ENCODE measurements around the gene TAC4. TPM values are rescaled to one million over a fixed set of nuclear protein-coding genes. Genes with fewer than 3 reads are reported as not detected.
A peak's percentile ranks its signal among the peaks of the same experiment; 100 is the strongest.

Gene TAC4
- total RNA-seq, 2 donors from 2014 or later: 1.5 to 3.2 TPM

GRCh38 chr17:49886036-49886435 is 38.2 kb upstream of the TAC4 start:
- Histone ChIP-seq H3K27ac (ENCODE audit: low read depth, low read length) (no peak overlapping the region), H3K4me1 (ENCODE audit: control insufficient read depth, insufficient read depth, low read length) (no peaks in the 10 kb centered on the region), H3K9me3 (ENCODE audit: control insufficient read depth, low read length) (no peaks in the 10 kb centered on the region), H3K36me3 (ENCODE audit: control insufficient read depth, insufficient read depth, low read length) (no peaks in the 10 kb centered on the region), H3K4me3 (ENCODE audit: low read length) (no peak overlapping the region), H3K27me3 (ENCODE audit: control insufficient read depth, insufficient read depth, low read length, poor library complexity, severe bottlenecking) (peaks cover 7% of the 10 kb centered on the region), H3K9ac (ENCODE audit: extremely low read depth, low read length, poor library complexity, severe bottlenecking) (no peak overlapping the region)
- Mint-ChIP-seq H3K9me3 (no peaks in the 10 kb centered on the region), H3K4me3 (no peak overlapping the region), H3K4me1 (peaks cover 7% of the 10 kb centered on the region), H3K27ac (no peak overlapping the region), H3K27me3 (ENCODE audit: insufficient read depth) (peaks cover 43% of the 10 kb centered on the region), H3K36me3 (ENCODE audit: low read depth) (no peaks in the 10 kb centered on the region)
- TF ChIP-seq, protein P1, sequence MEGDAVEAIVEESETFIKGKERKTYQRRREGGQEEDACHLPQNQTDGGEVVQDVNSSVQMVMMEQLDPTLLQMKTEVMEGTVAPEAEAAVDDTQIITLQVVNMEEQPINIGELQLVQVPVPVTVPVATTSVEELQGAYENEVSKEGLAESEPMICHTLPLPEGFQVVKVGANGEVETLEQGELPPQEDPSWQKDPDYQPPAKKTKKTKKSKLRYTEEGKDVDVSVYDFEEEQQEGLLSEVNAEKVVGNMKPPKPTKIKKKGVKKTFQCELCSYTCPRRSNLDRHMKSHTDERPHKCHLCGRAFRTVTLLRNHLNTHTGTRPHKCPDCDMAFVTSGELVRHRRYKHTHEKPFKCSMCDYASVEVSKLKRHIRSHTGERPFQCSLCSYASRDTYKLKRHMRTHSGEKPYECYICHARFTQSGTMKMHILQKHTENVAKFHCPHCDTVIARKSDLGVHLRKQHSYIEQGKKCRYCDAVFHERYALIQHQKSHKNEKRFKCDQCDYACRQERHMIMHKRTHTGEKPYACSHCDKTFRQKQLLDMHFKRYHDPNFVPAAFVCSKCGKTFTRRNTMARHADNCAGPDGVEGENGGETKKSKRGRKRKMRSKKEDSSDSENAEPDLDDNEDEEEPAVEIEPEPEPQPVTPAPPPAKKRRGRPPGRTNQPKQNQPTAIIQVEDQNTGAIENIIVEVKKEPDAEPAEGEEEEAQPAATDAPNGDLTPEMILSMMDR (conservative IDR thresholded peaks at IDR 0.05): no peak
- no peak for DNase-seq
- 85 to 100% methylated on average over 4 to 5 of the region's 5 CpGs for WGBS, 2 experiments (ENCODE audit: insufficient coverage in 1 of 2, insufficient read length in 1 of 2)

GRCh38 chr17:49882434-49882833 is 34.6 kb upstream of the TAC4 start:
- Histone ChIP-seq H3K9me3 (ENCODE audit: control insufficient read depth, low read length) (no peaks in the 10 kb centered on the region), H3K9ac (ENCODE audit: extremely low read depth, low read length, poor library complexity, severe bottlenecking) (no peak overlapping the region), H3K27me3 (ENCODE audit: control insufficient read depth, insufficient read depth, low read length, poor library complexity, severe bottlenecking) (peaks cover 11% of the 10 kb centered on the region), H3K36me3 (ENCODE audit: control insufficient read depth, insufficient read depth, low read length) (no peaks in the 10 kb centered on the region), H3K4me1 (ENCODE audit: control insufficient read depth, insufficient read depth, low read length) (peaks cover 4% of the 10 kb centered on the region), H3K4me3 (ENCODE audit: low read length) (no peak overlapping the region), H3K27ac (ENCODE audit: low read depth, low read length) (no peak overlapping the region)
- H3K9me3 Mint-ChIP-seq: no peaks in the 10 kb centered on the region
- no peaks in the 10 kb centered on the region for H3K36me3 Mint-ChIP-seq (ENCODE audit: low read depth)
- H3K4me1 Mint-ChIP-seq: peaks cover 25% of the 10 kb centered on the region
- H3K4me3 Mint-ChIP-seq: no peak overlapping the region
- H3K27ac Mint-ChIP-seq: no peak overlapping the region
- TF ChIP-seq, protein P1 (conservative IDR thresholded peaks at IDR 0.05): no peak
- H3K27me3 Mint-ChIP-seq (ENCODE audit: insufficient read depth): peaks cover 40% of the 10 kb centered on the region
- 84 to 91% methylated on average over 7 of the region's 7 CpGs for WGBS, 2 experiments (ENCODE audit: insufficient coverage in 1 of 2, insufficient read length in 1 of 2)
- DNase-seq: no peak

DNA sequence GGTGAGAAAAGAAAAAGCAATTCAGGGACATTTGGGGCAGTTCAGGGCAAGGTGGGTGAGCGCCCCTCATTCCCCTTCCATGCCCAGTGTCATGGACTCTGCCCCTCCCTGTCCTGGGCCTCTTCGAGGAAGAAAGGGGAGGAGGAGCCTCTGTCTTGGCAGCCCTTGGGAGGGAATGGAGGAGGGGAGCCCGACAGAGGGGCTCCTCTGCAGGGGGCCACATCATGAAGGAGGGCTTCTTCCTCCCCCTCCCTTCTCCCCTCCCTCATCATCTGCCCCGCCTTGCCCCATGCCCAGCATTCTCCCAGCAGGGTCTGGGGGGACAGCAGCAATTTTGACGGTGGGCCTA is 33.2 kb upstream of the TAC4 start:
- Histone ChIP-seq H3K9ac (ENCODE audit: extremely low read depth, low read length, poor library complexity, severe bottlenecking) (no peak overlapping the region), H3K4me1 (ENCODE audit: control insufficient read depth, insufficient read depth, low read length) (peaks cover 4% of the 10 kb centered on the region), H3K9me3 (ENCODE audit: control insufficient read depth, low read length) (no peaks in the 10 kb centered on the region), H3K27me3 (ENCODE audit: control insufficient read depth, insufficient read depth, low read length, poor library complexity, severe bottlenecking) (peaks cover 11% of the 10 kb centered on the region), H3K36me3 (ENCODE audit: control insufficient read depth, insufficient read depth, low read length) (no peaks in the 10 kb centered on the region), H3K4me3 (ENCODE audit: low read length) (no peak overlapping the region), H3K27ac (ENCODE audit: low read depth, low read length) (no peak overlapping the region)
- WGBS, 2 experiments (ENCODE audit: insufficient coverage in 1 of 2, insufficient read length in 1 of 2): 28% methylated on average over 4 of the region's 5 CpGs; no CpG with 5 or more reads in 1 of the 2 experiments
- H3K4me1 Mint-ChIP-seq: peaks cover 24% of the 10 kb centered on the region
- TF ChIP-seq, protein P1 (conservative IDR thresholded peaks at IDR 0.05): no peak
- H3K27ac Mint-ChIP-seq: no peak overlapping the region
- DNase-seq: peak; percentile 76
- H3K9me3 Mint-ChIP-seq: no peaks in the 10 kb centered on the region
- peak overlapping the region; percentile 51 for H3K4me3 Mint-ChIP-seq
- no peaks in the 10 kb centered on the region for H3K36me3 Mint-ChIP-seq (ENCODE audit: low read depth)
- peaks cover 39% of the 10 kb centered on the region for H3K27me3 Mint-ChIP-seq (ENCODE audit: insufficient read depth)

Data from endodermal cell (in vitro differentiated cells).